Neutrophil (primary cell): ENCODE results near the gene PIP4K2C.

Experiments used
- H3K27ac ChIP-seq: fragments of 200-600 bp; sonication (generic); 2 replicates; pipeline ENCODE4 v1.5.1; 2016; ENCODE audit warnings: mild to moderate bottlenecking, moderate library complexity
- H3K27me3 ChIP-seq: fragments of 200-600 bp; sonication (generic); 2 replicates; pipeline ENCODE4 v1.6.0; 2016; ENCODE audit warnings: mild to moderate bottlenecking
- H3K36me3 ChIP-seq: fragments of 200-600 bp; sonication (generic); 2 replicates; pipeline ENCODE4 v1.5.1; 2017
- H3K4me1 ChIP-seq, 2 experiments: fragments of 200-600 bp in 1 of 2; sonication (generic) in 1 of 2; 1 replicate in 1 of 2; 2 replicates in 1 of 2; pipeline versions ENCODE4 v1.5.1 to v1.6.1; 2013 to 2016; ENCODE audit warnings: low read depth in 1 of 2, low read length in 1 of 2, mild to moderate bottlenecking in 1 of 2, moderate library complexity in 1 of 2; ENCODE audit not compliant: control insufficient read depth in 1 of 2, insufficient read depth in 1 of 2
- H3K4me3 ChIP-seq, 2 experiments: fragments of 200-600 bp in 1 of 2; sonication (generic) in 1 of 2; 1 replicate in 1 of 2; 2 replicates in 1 of 2; pipeline ENCODE4 v1.5.1; 2013 to 2016; ENCODE audit warnings: low read depth in 1 of 2, low read length in 1 of 2, mild to moderate bottlenecking in 1 of 2, moderate library complexity in 1 of 2
- H3K9me3 ChIP-seq: fragments of 200-600 bp; sonication (generic); 2 replicates; pipeline ENCODE4 v1.5.1; 2016
- CTCF ChIP-seq: fragments of 200-600 bp; sonication (generic); IDR thresholded peaks from 2 replicates; pipeline ENCODE4 v1.5.1; 2016; ENCODE audit warnings: antibody characterized with exemption

PIP4K2C gene

GRCh38 chr12:57610554-57611107, 19.6 kb downstream of the PIP4K2C start:
- H3K9me3 ChIP-seq = no peaks in the 10 kb centered on the region
- no peak overlapping the region for H3K4me3 ChIP-seq
- peaks cover 100% of the 10 kb centered on the region for H3K27me3 ChIP-seq
- H3K4me1 ChIP-seq = peaks cover 0 to 12% of the 10 kb centered on the region in 2 experiments
- H3K36me3 ChIP-seq = no peaks in the 10 kb centered on the region
- H3K27ac ChIP-seq = no peak overlapping the region
- TF ChIP-seq CTCF = no peak

- peaks cover 0 to 12% of the 10 kb centered on the region in 2 experiments for H3K4me1 ChIP-seq
- H3K27me3 ChIP-seq = peaks cover 100% of the 10 kb centered on the region
- no peak for TF ChIP-seq CTCF
- H3K27ac ChIP-seq = no peak within 1 kb of the TSS
- no peaks in the 10 kb centered on the region for H3K36me3 ChIP-seq
- H3K4me3 ChIP-seq = peak within 1 kb of the TSS in 1 of 2 experiments; percentile 43
- H3K9me3 ChIP-seq = no peaks in the 10 kb centered on the region
These were observed 20.3 kb downstream of the PIP4K2C start, which contains the start of gene ARHGEF25 for GRCh38 chr12:57611108-57611826. TSS of gene ARHGEF25 (plus strand) at chr12:57611435. CDS start at chr12:57611895, 460 bp downstream.

GRCh38 chr12:57611827-57612710, 21.1 kb downstream of the PIP4K2C start:
- no peaks in the 10 kb centered on the region for H3K36me3 ChIP-seq
- no peak for TF ChIP-seq CTCF
- no peak overlapping the region for H3K27ac ChIP-seq
- H3K4me3 ChIP-seq = no peak overlapping the region
- H3K9me3 ChIP-seq = no peaks in the 10 kb centered on the region
- peaks cover 0 to 12% of the 10 kb centered on the region in 2 experiments for H3K4me1 ChIP-seq
- peaks cover 100% of the 10 kb centered on the region for H3K27me3 ChIP-seq

GRCh38 chr12:57612711-57613426, 21.9 kb downstream of the PIP4K2C start:
- Histone ChIP-seq H3K4me1 (peaks cover 0 to 12% of the 10 kb centered on the region in 2 experiments), H3K27me3 (peaks cover 100% of the 10 kb centered on the region), H3K27ac (no peak overlapping the region), H3K36me3 (no peaks in the 10 kb centered on the region), H3K4me3 (no peak overlapping the region), H3K9me3 (no peaks in the 10 kb centered on the region)
- TF ChIP-seq CTCF = no peak

GRCh38 chr12:57613427-57614109, 22.6 kb downstream of the PIP4K2C start:
- H3K4me1 ChIP-seq = peaks cover 0 to 12% of the 10 kb centered on the region in 2 experiments
- H3K27me3 ChIP-seq = peaks cover 100% of the 10 kb centered on the region
- H3K27ac ChIP-seq = no peak overlapping the region
- no peak for TF ChIP-seq CTCF
- no peak overlapping the region for H3K4me3 ChIP-seq
- H3K9me3 ChIP-seq = no peaks in the 10 kb centered on the region
- H3K36me3 ChIP-seq = no peaks in the 10 kb centered on the region
